Thyroid gland (tissue), 4 donors: Measurements from ENCODE around the gene MPZL1. TPM values are rescaled to one million over a fixed set of nuclear protein-coding genes. Genes with fewer than 3 reads are reported as not detected.

Experiments used
- DNase-seq, 2 donors: peaks; one replicate each; pipeline ENCODE4 v3.0.0-alpha.2; 2019
- H3K27ac ChIP-seq, 3 donors: fragments of 200-600 bp; sonication (generic); 1 replicate in 2 of 3; 2 replicates in 1 of 3; pipeline ENCODE4 v1.5.1; 2016 to 2019; ENCODE audit warnings: mild to moderate bottlenecking in 1 of 3, moderate library complexity in 1 of 3
- H3K27me3 ChIP-seq: fragments of 200-600 bp; sonication (generic); one replicate; pipeline ENCODE4 v1.5.1; 2019
- H3K36me3 ChIP-seq, 2 donors: fragments of 200-600 bp; sonication (generic); one replicate each; pipeline ENCODE4 v1.5.1; 2016 to 2019
- H3K4me1 ChIP-seq, 2 donors: fragments of 200-600 bp; sonication (generic); one replicate each; pipeline ENCODE4 v1.5.1; 2017 to 2019
- H3K4me3 ChIP-seq, 3 donors: fragments of 200-600 bp; sonication (generic); replicated peaks in 1 of 3; 1 replicate in 2 of 3; 2 replicates in 1 of 3; pipeline ENCODE4 v1.5.1; 2016; ENCODE audit warnings: mild to moderate bottlenecking in 1 of 3
- H3K9me3 ChIP-seq: fragments of 200-600 bp; sonication (generic); one replicate; pipeline ENCODE4 v1.5.1; 2017
- CTCF ChIP-seq, 6 experiments: fragments of 200-600 bp in 3 of 6; fragments of 450-650 bp in 3 of 6; sonication (generic) in 3 of 6; IDR thresholded peaks; one replicate each; pipeline ENCODE4 v1.5.1; 2016 to 2019; ENCODE audit warnings: antibody characterized with exemption in 6 of 6, mild to moderate bottlenecking in 2 of 6, inconsistent platforms in 1 of 6, moderate library complexity in 1 of 6
- POLR2A ChIP-seq, 2 donors: fragments of 450-650 bp; IDR thresholded peaks; one replicate each; pipeline ENCODE4 v1.6.1; 2017; ENCODE audit warnings: antibody characterized with exemption in 2 of 2, mild to moderate bottlenecking in 2 of 2, moderate library complexity in 1 of 2
- WGBS, 2 donors: methylation state at CpG; one replicate each; pipeline ENCODE4 v1.1.5; 2017; 5-methylcytosine and 5-hydroxymethylcytosine counted together
- intact Hi-C: fragments of 100-400 bp; cut with DNase I; formaldehyde crosslinking; loops from one replicate; pipeline ENCODE4 v1.15.1; 2023
- total RNA-seq, 4 donors: library from RNA; depleted of rRNA; stranded (reverse); fragments of >200 nt; gene quantifications; one replicate each; pipeline ENCODE4 v1.2.3, GENCODE V29; 2016

MPZL1 gene
- total RNA-seq, 4 donors from 2014 or later = 52.6 to 90.2 (median 61.8) TPM

- intact Hi-C loops = no loop called here
- Histone ChIP-seq H3K36me3 (no peaks in the 10 kb centered on the region), H3K4me3 (no peak overlapping the region), H3K4me1 (no peaks in the 10 kb centered on the region), H3K27ac (no peak overlapping the region), H3K9me3 (no peaks in the 10 kb centered on the region), H3K27me3 (no peaks in the 10 kb centered on the region)
- no peak for DNase-seq
- TF ChIP-seq POLR2A (IDR thresholded peaks at IDR 0.05) = no peak
- no peak for TF ChIP-seq CTCF (IDR thresholded peaks at IDR 0.05)
- WGBS, 2 donors = 90 to 100% methylated on average over 1 of the region's 1 CpG
Measured at GRCh38 chr1:167703557-167703956, 18.2 kb upstream of the MPZL1 start.

- WGBS, 2 donors = 58 to 66% methylated on average over 2 of the region's 2 CpGs
- Histone ChIP-seq H3K4me1 (no peaks in the 10 kb centered on the region), H3K4me3 (no peak overlapping the region), H3K9me3 (no peaks in the 10 kb centered on the region), H3K27me3 (no peaks in the 10 kb centered on the region), H3K36me3 (no peaks in the 10 kb centered on the region), H3K27ac (no peak overlapping the region)
- TF ChIP-seq CTCF (IDR thresholded peaks at IDR 0.05) (no peak), POLR2A (IDR thresholded peaks at IDR 0.05) (no peak)
- DNase-seq = no peak
- intact Hi-C loops = no loop called here
Measured at GRCh38 chr1:167704715-167705114, 17.1 kb upstream of the MPZL1 start.

GRCh38 chr1:167705250-167705649, 16.5 kb upstream of the MPZL1 start:
- no peak for DNase-seq
- Histone ChIP-seq H3K4me3 (no peak overlapping the region), H3K27me3 (no peaks in the 10 kb centered on the region), H3K27ac (no peak overlapping the region), H3K9me3 (no peaks in the 10 kb centered on the region), H3K4me1 (no peaks in the 10 kb centered on the region), H3K36me3 (no peaks in the 10 kb centered on the region)
- 39 to 47% methylated on average over 6 of the region's 6 CpGs for WGBS, 2 donors
- intact Hi-C loops = no loop called here
- no peak for TF ChIP-seq CTCF (IDR thresholded peaks at IDR 0.05)
- no peak for TF ChIP-seq POLR2A (IDR thresholded peaks at IDR 0.05)

- no peak for TF ChIP-seq POLR2A (IDR thresholded peaks at IDR 0.05)
- no peak for TF ChIP-seq CTCF (IDR thresholded peaks at IDR 0.05)
- H3K27ac ChIP-seq = no peak overlapping the region
- no peaks in the 10 kb centered on the region for H3K27me3 ChIP-seq
- H3K4me1 ChIP-seq = no peaks in the 10 kb centered on the region
- DNase-seq = no peak
- H3K36me3 ChIP-seq = no peaks in the 10 kb centered on the region
- intact Hi-C loops = no loop called here
- H3K4me3 ChIP-seq = no peak overlapping the region
- H3K9me3 ChIP-seq = no peaks in the 10 kb centered on the region
- WGBS, 2 donors = 88 to 92% methylated on average over 2 of the region's 2 CpGs
Measured at GRCh38 chr1:167706363-167706762, 15.4 kb upstream of the MPZL1 start.

- no peaks in the 10 kb centered on the region for H3K4me1 ChIP-seq
- H3K27ac ChIP-seq = no peak overlapping the region
- no peaks in the 10 kb centered on the region for H3K27me3 ChIP-seq
- 88 to 90% methylated on average over 10 of the region's 10 CpGs for WGBS, 2 donors
- no peaks in the 10 kb centered on the region for H3K9me3 ChIP-seq
- no peak overlapping the region for H3K4me3 ChIP-seq
- no peak for TF ChIP-seq POLR2A (IDR thresholded peaks at IDR 0.05)
- no peak for TF ChIP-seq CTCF (IDR thresholded peaks at IDR 0.05)
- intact Hi-C loops = no loop called here
- H3K36me3 ChIP-seq = no peaks in the 10 kb centered on the region
- no peak for DNase-seq
Measured at GRCh38 chr1:167706931-167707877, 14.6 kb upstream of the MPZL1 start.
